HepG2 (cell line): Measurements from ENCODE around the gene MIS18A. TPM values are rescaled to one million over a fixed set of nuclear protein-coding genes. Genes with fewer than 3 reads are reported as not detected.

Source experiments
- ELF3 ChIP-seq: IDR thresholded peaks from 2 replicates; pipeline ENCODE4 v1.6.1; 2016; ENCODE audit warnings: missing genetic modification reagents, missing compliant biosample characterization
- JUNB ChIP-seq: sonication (generic); formaldehyde crosslinking; IDR thresholded peaks from 2 replicates; pipeline ENCODE4 v1.8.0; 2022; ENCODE audit warnings: missing genetic modification reagents, mild to moderate bottlenecking, borderline replicate concordance
- MEF2D ChIP-seq: sonication (generic); formaldehyde crosslinking; IDR thresholded peaks from 2 replicates; pipeline ENCODE4 v1.5.1; 2020; ENCODE audit warnings: mild to moderate bottlenecking, missing genetic modification reagents
- SAP130 ChIP-seq: IDR thresholded peaks from 2 replicates; pipeline ENCODE4 v1.6.1; 2016; ENCODE audit warnings: low read depth
- ZFP91 ChIP-seq: sonication (generic); formaldehyde crosslinking; IDR thresholded peaks from 2 replicates; pipeline ENCODE4 v1.9.0; 2022; ENCODE audit warnings: missing genetic modification reagents, mild to moderate bottlenecking, borderline replicate concordance
- ZNF253 ChIP-seq: sonication (generic); formaldehyde crosslinking; IDR thresholded peaks from 2 replicates; pipeline ENCODE4 v1.8.0; 2022; ENCODE audit warnings: mild to moderate bottlenecking, missing genetic modification reagents, borderline replicate concordance
- ZSCAN31 ChIP-seq: sonication (generic); formaldehyde crosslinking; IDR thresholded peaks from 2 replicates; pipeline ENCODE4 v1.5.0; 2020; ENCODE audit warnings: low read depth, mild to moderate bottlenecking, missing genetic modification reagents
- polyA plus RNA-seq, 8 experiments: library from polyadenylated mRNA; depleted of rRNA in 3 of 8; stranded (reverse) in 7 of 8; unstranded in 1 of 8; fragments of >200 nt; fragmentation: Illumina TruSeq in 4 of 8; extraction: Trizol in 4 of 8; gene quantifications; 2 replicates each; pipeline versions ENCODE4 v1.2.1 to v1.2.3, GENCODE V29; 2011 to 2016; ENCODE audit warnings: low read depth in 4 of 8, missing spikeins in 1 of 8, mixed read lengths in 1 of 8; ENCODE audit not compliant: insufficient read depth in 1 of 8
- total RNA-seq, 5 experiments: library from RNA; depleted of rRNA; stranded (reverse); fragments of >200 nt; fragmentation: Illumina TruSeq; extraction: Trizol; gene quantifications; 2 replicates each; pipeline ENCODE4 v1.2.3, GENCODE V29; 2016; ENCODE audit warnings: low read depth in 1 of 5
- TF ChIP-seq, protein P1 (sequence below): sonication (generic); formaldehyde crosslinking; IDR thresholded peaks from one replicate; pipeline ENCODE4 v1.5.1; 2020; ENCODE audit warnings: mild to moderate bottlenecking, missing genetic modification reagents; ENCODE audit errors: not compliant biosample characterization
- TF ChIP-seq, protein P2 (sequence below): sonication (generic); formaldehyde crosslinking; IDR thresholded peaks from 2 replicates; pipeline ENCODE4 v1.4.0; 2020; ENCODE audit warnings: mild to moderate bottlenecking, missing genetic modification reagents

MIS18A gene
- total and polyA plus RNA-seq, 2 of the 13 experiments (the other 11 are each of a cell fraction or from before 2014, with no cell fraction given): 11.2 to 41.4 TPM

DNA sequence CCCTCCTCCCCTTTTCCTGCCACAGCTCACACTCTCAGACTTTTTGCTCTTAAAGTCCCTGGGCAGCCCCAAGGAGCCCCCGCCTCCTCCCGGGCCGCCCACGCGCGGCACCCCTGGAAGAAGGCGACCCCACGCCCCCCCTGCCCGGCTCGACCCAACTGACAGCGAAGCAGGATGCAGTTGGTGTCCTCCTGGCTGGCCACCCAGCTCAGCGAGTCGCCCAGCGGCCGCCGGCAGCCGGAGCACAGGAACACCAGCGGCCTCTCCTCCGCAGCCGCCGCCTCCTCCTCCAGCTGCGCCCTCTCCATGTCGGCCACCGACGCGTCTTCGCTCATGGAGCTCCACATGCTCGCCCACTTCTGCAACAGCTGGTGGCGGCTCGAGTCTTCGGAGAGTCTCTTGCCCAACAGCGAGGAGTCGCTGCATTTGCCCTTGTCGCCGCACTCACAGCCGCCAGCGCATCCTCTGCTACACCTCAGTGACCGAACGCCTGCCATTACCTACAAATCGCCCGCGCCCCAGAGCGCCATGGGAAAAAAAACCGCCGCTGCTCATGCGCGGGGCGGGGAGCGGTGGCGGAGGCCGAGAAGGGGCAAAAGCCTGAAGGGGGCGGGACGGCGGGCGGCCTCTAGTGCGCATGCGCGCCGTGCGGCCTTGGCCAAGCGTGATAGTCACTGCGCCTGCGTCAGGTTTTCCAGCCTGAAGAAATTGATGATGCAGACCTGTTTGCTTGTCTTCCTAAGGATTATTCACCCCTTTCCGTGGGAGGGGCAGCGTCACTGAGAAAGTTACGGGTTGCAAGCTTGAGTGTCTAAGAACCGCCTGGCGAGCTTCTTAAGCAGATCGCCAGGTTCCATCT is at the start of gene MIS18A (continued):
- TF ChIP-seq, protein P1, sequence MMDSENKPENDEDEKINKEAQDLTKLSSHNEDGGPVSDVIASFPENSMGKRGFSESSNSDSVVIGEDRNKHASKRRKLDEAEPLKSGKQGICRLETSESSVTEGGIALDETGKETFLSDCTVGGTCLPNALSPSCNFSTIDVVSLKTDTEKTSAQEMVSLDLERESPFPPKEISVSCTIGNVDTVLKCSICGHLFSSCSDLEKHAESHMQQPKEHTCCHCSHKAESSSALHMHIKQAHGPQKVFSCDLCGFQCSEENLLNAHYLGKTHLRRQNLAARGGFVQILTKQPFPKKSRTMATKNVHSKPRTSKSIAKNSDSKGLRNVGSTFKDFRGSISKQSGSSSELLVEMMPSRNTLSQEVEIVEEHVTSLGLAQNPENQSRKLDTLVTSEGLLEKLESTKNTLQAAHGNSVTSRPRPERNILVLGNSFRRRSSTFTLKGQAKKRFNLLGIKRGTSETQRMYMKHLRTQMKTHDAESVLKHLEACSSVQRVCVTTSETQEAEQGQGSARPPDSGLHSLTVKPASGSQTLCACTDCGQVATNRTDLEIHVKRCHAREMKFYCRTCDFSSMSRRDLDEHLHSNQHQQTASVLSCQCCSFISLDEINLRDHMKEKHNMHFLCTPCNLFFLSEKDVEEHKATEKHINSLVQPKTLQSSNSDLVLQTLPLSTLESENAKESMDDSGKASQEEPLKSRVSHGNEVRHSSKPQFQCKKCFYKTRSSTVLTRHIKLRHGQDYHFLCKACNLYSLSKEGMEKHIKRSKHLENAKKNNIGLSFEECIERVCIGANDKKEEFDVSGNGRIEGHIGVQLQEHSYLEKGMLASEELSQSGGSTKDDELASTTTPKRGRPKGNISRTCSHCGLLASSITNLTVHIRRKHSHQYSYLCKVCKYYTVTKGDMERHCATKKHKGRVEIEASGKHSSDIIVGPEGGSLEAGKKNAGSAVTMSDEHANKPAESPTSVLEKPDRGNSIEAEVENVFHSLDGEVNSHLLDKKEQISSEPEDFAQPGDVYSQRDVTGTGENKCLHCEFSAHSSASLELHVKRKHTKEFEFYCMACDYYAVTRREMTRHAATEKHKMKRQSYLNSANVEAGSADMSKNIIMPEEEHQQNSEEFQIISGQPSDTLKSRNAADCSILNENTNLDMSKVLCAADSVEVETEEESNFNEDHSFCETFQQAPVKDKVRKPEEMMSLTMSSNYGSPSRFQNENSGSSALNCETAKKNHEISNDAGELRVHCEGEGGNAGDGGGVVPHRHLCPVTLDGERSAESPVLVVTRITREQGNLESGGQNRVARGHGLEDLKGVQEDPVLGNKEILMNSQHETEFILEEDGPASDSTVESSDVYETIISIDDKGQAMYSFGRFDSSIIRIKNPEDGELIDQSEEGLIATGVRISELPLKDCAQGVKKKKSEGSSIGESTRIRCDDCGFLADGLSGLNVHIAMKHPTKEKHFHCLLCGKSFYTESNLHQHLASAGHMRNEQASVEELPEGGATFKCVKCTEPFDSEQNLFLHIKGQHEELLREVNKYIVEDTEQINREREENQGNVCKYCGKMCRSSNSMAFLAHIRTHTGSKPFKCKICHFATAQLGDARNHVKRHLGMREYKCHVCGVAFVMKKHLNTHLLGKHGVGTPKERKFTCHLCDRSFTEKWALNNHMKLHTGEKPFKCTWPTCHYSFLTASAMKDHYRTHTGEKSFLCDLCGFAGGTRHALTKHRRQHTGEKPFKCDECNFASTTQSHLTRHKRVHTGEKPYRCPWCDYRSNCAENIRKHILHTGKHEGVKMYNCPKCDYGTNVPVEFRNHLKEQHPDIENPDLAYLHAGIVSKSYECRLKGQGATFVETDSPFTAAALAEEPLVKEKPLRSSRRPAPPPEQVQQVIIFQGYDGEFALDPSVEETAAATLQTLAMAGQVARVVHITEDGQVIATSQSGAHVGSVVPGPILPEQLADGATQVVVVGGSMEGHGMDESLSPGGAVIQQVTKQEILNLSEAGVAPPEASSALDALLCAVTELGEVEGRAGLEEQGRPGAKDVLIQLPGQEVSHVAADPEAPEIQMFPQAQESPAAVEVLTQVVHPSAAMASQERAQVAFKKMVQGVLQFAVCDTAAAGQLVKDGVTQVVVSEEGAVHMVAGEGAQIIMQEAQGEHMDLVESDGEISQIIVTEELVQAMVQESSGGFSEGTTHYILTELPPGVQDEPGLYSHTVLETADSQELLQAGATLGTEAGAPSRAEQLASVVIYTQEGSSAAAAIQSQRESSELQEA (CRISPR knock-in tag): no peak
- TF ChIP-seq SAP130 (CRISPR knock-in tag) (peak; percentile 99), ZNF253 (0 out of 2 replicates have a peak, but pooled peaks have one; percentile 29), MEF2D (CRISPR knock-in tag) (no peak), ELF3 (CRISPR knock-in tag) (no peak), ZFP91 (CRISPR knock-in tag) (peak; percentile 72; the same call in 1 of the 2 replicates), JUNB (no peak), ZSCAN31 (CRISPR knock-in tag) (peak; percentile 81; the same call in 1 of the 2 replicates)
- TF ChIP-seq, protein P2, sequence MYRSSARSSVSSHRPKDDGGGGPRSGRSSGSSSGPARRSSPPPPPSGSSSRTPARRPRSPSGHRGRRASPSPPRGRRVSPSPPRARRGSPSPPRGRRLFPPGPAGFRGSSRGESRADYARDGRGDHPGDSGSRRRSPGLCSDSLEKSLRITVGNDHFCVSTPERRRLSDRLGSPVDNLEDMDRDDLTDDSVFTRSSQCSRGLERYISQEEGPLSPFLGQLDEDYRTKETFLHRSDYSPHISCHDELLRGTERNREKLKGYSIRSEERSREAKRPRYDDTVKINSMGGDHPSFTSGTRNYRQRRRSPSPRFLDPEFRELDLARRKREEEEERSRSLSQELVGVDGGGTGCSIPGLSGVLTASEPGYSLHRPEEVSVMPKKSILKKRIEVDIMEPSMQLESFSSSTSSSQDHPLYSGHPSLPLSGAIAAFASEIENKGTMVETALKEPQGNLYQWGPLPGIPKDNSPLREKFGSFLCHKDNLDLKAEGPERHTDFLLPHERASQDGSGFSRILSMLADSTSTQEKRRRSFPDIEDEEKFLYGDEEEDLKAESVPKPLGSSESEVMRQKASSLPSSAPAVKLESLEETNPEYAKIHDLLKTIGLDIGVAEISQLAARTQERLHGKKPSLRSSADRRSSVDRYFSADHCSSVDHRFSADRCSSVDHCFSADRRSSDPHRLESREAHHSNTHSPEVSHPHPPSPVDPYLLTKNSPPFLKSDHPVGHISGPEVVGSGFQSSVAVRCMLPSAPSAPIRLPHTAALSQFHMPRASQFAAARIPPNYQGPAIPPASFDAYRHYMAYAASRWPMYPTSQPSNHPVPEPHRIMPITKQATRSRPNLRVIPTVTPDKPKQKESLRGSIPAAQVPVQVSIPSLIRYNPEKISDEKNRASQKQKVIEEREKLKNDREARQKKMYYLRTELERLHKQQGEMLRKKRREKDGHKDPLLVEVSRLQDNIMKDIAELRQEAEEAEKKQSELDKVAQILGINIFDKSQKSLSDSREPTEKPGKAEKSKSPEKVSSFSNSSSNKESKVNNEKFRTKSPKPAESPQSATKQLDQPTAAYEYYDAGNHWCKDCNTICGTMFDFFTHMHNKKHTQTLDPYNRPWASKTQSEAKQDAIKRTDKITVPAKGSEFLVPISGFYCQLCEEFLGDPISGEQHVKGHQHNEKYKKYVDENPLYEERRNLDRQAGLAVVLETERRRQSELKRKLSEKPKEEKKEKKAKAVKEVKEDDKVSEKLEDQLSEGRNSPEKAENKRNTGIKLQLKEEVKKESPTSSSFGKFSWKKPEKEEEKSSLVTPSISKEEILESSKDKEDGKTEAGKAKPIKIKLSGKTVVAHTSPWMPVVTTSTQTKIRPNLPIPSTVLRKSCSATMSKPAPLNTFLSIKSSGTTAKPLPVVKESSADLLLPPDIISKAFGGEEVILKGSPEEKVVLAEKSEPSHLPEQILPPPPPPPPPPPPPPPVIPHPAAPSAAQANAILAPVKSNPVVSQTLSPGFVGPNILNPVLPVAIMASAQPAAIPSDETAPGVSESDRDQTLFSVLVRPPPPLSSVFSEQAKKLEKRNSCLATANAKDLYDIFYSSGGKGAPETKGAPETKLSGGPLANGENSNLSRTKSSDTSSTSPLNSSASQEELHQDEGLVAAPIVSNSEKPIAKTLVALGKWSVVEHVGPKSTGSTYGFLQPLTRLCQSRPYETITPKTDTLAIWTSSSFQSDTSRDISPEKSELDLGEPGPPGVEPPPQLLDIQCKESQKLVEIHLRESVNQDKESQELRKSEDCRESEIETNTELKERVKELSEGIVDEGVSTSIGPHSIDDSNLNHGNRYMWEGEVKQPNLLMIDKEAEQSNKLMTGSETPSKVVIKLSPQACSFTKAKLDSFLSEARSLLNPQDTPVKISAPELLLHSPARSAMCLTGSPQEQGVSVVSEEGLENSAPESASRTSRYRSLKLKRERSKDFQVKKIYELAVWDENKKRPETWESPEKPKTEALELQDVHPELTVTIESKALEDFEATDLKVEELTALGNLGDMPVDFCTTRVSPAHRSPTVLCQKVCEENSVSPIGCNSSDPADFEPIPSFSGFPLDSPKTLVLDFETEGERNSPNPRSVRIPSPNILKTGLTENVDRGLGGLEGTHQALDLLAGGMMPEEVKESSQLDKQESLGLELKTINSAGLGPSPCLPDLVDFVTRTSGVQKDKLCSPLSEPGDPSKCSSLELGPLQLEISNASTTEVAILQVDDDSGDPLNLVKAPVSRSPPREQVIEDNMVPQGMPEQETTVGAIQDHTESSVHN (CRISPR knock-in tag): no peak
